Measurements from ENCODE around the gene ZFR2. TPM values are rescaled to one million over a fixed set of nuclear protein-coding genes. Genes with fewer than 3 reads are reported as not detected.

ZFR2 gene
- total RNA-seq, 4 donors from 2014 or later = 0.13 TPM; not detected in 3

GRCh38 chr19:3857449-3858003, 11.3 kb downstream of the ZFR2 start:
- intact Hi-C loops (cut with DNase I; ENCODE audit: low total_unique reads) = no loop called here
- TF ChIP-seq POLR2A (IDR thresholded peaks at IDR 0.05) = no peak
- TF ChIP-seq, protein P1, sequence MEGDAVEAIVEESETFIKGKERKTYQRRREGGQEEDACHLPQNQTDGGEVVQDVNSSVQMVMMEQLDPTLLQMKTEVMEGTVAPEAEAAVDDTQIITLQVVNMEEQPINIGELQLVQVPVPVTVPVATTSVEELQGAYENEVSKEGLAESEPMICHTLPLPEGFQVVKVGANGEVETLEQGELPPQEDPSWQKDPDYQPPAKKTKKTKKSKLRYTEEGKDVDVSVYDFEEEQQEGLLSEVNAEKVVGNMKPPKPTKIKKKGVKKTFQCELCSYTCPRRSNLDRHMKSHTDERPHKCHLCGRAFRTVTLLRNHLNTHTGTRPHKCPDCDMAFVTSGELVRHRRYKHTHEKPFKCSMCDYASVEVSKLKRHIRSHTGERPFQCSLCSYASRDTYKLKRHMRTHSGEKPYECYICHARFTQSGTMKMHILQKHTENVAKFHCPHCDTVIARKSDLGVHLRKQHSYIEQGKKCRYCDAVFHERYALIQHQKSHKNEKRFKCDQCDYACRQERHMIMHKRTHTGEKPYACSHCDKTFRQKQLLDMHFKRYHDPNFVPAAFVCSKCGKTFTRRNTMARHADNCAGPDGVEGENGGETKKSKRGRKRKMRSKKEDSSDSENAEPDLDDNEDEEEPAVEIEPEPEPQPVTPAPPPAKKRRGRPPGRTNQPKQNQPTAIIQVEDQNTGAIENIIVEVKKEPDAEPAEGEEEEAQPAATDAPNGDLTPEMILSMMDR (IDR thresholded peaks at IDR 0.05) = no peak
- DNase-seq (ENCODE audit: low spot score in 2 of 2) = no peak
- 80 to 82% methylated on average over 12 of the region's 12 CpGs for WGBS, 2 donors
- H3K4me3 ChIP-seq (ENCODE audit: low read depth, poor library complexity, severe bottlenecking) = no peak overlapping the region

DNA sequence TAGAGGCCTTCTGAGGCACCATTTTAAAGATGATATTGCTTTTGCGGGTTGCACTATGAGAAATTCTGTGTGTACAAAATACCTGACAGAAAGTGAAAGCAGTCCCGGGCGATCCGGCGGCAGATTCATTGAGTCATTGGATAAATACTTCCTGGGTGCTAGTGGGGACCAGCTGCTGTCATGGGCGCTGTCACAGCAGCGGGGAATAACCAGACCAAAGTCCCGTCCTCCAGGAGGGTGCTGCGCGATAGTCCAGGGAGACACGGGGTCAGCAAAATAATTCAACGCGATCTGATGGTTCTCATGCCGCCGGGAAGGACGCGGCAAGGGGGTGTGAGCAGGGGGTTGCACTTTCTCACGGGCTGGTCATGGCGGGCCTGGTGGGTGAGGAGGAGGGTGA, 13.5 kb downstream of the ZFR2 start:
- intact Hi-C loops (cut with DNase I; ENCODE audit: low total_unique reads) = no loop called here
- TF ChIP-seq POLR2A (IDR thresholded peaks at IDR 0.05) = no peak
- TF ChIP-seq, protein P1 (IDR thresholded peaks at IDR 0.05) = no peak
- DNase-seq (ENCODE audit: low spot score in 2 of 2) = no peak
- H3K4me3 ChIP-seq (ENCODE audit: low read depth, poor library complexity, severe bottlenecking) = no peak overlapping the region
- WGBS, 2 donors = 93 to 94% methylated on average over 19 of the region's 19 CpGs

DNA sequence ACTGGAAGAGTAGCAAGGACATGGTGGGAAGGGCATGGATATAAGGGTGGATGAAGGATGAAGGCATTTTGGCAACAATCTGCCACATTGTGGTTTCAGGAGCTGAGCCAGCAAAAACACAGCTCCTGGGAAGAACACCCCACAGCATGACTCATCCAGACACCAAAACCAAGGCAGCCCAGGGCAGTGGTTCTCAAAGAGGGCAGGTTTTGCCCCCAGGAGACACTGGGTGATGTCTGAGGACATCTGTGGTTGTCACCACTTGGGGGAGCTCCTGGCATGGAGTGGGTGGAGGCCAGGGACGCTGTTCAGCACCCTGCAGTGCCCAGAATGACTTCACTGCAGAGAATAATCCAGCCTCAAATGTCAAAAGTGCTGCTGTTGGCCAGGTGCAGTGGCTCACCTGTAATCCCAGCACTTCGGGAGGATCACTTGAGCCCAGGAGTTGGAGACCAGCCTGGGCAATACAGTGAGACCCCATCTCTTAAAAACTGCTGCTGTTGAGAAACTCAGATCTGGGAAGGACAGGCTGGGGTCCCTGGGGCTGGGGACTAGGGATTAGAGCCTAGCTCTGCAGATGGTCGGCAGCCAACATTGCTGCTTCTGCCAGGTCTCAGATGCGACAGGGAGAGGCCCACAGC, 16.1 kb downstream of the ZFR2 start:
- TF ChIP-seq, protein P1 (IDR thresholded peaks at IDR 0.05) = no peak
- TF ChIP-seq POLR2A (IDR thresholded peaks at IDR 0.05) = no peak
- H3K4me3 ChIP-seq (ENCODE audit: low read depth, poor library complexity, severe bottlenecking) = no peak overlapping the region
- DNase-seq (ENCODE audit: low spot score in 2 of 2) = no peak
- intact Hi-C loops (cut with DNase I; ENCODE audit: low total_unique reads) = no loop called here
- WGBS, 2 donors = 72 to 80% methylated on average over 3 of the region's 4 CpGs

DNA sequence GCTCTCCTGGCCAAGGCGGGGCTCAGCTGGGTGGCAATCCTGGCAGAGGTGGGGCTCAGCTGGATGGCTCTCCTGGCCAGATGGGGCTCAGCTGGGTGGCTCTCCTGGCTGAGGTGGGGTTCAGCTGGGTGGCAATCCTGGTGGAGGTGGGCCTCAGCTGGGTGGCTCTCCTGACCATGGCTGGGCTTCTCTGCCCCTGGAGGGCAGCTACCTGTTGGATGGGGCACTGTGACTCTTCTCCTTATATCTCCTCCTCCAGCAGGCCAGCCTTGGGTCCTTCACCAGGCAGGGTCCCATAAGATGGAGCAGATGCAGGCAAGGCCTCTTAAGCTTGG, 16.7 kb downstream of the ZFR2 start:
- TF ChIP-seq POLR2A (IDR thresholded peaks at IDR 0.05) = no peak
- TF ChIP-seq, protein P1 (IDR thresholded peaks at IDR 0.05) = no peak
- intact Hi-C loops (cut with DNase I; ENCODE audit: low total_unique reads) = no loop called here
- H3K4me3 ChIP-seq (ENCODE audit: low read depth, poor library complexity, severe bottlenecking) = no peak overlapping the region
- WGBS, 2 donors = 83 to 100% methylated on average over 1 of the region's 1 CpG
- no peak for DNase-seq (ENCODE audit: low spot score in 2 of 2)

DNA sequence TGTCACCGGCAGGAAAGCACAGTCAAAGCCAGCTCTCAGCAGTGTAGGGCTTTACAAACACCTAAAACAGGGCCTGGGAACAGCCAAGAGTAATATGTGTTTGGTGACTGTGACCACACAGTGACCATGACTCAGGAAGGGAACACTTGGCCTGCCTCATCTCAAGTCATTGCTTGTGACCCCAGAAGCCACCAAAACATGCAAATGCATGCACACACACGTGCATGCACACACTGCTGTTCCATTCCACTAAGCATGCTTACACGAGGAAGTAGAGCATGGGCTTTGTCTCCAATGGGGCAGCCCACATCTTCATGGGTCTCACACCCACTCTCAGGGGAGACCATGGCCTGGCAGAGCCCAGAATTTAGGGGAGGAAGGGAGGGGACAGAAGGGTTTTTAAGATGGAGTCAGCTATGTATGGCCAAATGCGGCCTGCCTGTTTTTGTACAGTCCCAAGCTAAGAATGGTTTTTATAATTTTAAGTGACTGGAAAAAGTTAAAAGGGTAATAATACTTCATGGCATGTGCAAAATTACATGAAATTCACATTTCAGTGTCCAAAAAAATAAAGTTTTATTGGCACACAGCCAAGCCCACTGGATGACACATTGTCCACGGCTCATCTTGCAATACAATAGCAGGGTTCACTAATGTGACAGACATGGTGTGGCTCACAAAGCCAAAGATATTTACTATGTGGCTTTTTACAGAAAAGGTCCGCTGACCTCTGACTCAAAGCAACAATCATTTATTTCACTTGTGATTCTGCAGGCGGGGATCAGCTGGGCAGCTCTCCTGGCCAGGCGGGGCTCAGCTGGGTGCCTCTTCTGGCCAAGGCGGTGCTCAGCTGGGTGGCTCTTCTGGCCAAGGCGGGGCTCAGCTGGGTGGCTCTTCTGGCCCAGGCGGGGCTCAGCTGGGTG, 17.3 kb downstream of the ZFR2 start:
- H3K4me3 ChIP-seq (ENCODE audit: low read depth, poor library complexity, severe bottlenecking) = no peak overlapping the region
- no peak for TF ChIP-seq POLR2A (IDR thresholded peaks at IDR 0.05)
- WGBS, 2 donors = 90 to 92% methylated on average over 11 of the region's 11 CpGs
- intact Hi-C loops (cut with DNase I; ENCODE audit: low total_unique reads) = no loop called here
- no peak for DNase-seq (ENCODE audit: low spot score in 2 of 2)

DNA sequence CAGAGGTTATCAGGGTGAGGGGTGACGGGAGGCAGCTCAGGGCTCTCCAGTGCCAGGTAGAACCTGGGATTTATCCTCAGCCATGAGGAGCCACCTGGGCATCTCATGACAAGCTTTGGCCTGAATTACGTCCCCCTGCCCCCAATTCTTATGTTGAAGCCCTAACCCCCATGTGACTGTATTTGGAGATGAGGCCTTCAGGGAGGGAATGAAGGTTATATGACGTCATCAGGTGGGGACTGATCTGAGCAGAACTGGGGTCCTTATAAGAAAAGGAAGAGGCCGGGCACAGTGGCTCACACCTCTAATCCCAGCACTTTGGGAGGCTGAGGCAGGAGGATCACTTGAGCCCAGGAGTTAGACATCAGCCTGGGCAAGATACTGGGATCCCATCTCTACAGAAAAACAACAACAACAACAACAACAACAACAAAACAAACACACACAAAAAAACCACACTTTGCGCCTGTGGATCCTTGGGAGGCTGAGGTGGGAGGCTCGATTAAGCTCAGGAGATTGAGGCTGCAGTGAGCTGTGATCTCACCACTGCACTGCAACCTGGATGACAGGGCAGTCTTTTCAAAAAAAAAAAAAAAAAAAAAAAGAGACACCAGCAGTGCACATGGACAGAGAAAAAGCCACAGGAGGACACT, 18.4 kb downstream of the ZFR2 start:
- DNase-seq (ENCODE audit: low spot score in 2 of 2) = no peak
- intact Hi-C loops (cut with DNase I; ENCODE audit: low total_unique reads) = no loop called here
- 84 to 90% methylated on average over 6 of the region's 6 CpGs for WGBS, 2 donors

More for the DNA sequence above, 18.4 kb downstream of the ZFR2 start:
- no peak overlapping the region for H3K4me3 ChIP-seq (ENCODE audit: low read depth, poor library complexity, severe bottlenecking)
- TF ChIP-seq, protein P1 (IDR thresholded peaks at IDR 0.05) = no peak
- no peak for TF ChIP-seq POLR2A (IDR thresholded peaks at IDR 0.05)

Data from lower leg skin (tissue), 4 donors.